Measurements from ENCODE around the gene SAMD13.
"Not testable (repeated sequence)": the region's sequence is repeated elsewhere in the genome, so short reads cannot be mapped to it uniquely, and the experiment has no call there.

SAMD13 gene

DNA sequence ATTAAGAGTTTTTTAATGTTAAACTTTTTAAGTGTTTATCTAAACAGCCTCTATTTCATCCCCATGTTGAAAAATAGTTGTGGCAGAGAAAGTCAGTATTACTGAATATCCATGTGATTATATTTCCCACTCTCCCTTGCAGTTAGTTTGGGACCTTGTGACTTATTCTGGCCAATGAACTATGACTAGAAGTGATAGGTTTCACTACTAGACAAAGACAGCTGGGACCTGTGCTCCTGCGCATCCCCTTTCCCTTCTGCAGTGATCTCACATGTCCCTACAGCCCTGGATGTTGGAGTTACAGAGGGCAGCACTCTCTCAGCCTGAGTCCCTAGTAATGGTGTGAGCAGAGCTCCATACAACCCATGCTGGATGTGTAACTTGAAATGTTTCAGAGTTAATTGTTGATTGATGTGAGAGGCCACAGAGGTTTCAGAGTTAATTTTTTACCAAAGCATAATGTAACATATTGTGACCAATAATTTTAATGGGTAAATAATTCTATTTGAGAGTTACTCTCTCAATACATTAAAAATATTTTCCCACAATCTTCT lies 18.7 kb upstream of the SAMD13 start:
- no peak for DNase-seq
- intact Hi-C loops (cut with DNase I), result no loop called here

DNA sequence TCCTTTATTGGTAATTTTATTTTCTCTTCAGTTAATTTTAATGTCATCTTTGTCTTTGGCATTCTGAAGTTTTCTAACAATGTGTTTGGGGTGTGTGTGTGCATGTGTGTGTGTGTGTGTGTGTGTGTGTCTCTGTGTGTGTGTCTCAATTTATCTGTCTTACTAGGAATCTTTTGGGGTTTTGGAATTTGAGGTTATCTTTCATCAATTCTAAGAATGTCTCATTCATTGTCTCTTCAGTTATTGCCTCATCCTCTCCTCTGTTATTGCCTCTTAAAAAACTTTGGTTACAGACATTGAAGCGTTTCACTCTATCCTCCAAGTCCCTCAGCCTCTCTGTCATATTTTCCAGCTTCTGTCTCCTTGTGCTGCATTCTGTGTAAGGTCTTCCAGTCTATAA lies 18.1 kb upstream of the SAMD13 start:
- no peak for DNase-seq
- intact Hi-C loops (cut with DNase I), result no loop called here

DNA sequence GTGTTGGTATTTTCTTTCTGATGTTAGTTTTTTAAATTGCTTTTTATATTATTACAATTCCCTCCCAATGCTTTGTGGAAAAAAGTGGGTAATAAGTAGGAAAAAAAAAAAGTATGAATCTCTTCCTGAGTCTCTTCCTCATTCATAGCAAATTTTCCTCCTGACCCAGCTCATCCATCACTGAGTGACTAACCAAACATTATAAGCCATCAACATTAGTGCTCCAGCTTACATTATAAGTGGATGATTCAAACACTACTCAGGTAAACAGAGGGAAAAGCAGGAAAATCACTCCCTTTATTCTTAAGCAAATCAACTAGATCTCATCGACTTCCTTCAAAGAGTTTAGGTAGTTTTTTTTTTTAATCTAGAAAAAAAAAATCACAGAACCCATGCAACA lies 15.4 kb upstream of the SAMD13 start:
- DNase-seq, result no peak
- intact Hi-C loops (cut with DNase I), result no loop called here

DNA sequence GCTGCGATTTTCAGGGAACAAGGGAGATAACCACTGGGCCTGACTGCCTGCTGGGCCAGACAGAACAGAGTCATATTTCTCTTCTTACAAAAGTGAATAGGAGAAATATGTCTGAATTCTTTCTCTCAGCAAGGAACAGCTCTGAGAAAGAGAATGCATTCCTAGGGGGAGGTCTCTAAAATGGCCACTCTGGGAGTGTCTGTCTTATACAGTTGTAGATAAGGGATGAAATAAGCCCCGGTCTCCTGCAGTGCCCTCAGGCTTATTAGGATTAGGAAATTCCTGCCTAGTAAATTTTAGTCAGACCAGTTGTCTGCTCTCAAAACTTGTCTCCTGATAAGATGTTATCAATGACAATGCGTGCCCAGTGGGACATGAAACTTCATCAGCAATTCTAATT lies 14.1 kb upstream of the SAMD13 start:
- DNase-seq; intact Hi-C loops (cut with DNase I): not testable (repeated sequence)

DNA sequence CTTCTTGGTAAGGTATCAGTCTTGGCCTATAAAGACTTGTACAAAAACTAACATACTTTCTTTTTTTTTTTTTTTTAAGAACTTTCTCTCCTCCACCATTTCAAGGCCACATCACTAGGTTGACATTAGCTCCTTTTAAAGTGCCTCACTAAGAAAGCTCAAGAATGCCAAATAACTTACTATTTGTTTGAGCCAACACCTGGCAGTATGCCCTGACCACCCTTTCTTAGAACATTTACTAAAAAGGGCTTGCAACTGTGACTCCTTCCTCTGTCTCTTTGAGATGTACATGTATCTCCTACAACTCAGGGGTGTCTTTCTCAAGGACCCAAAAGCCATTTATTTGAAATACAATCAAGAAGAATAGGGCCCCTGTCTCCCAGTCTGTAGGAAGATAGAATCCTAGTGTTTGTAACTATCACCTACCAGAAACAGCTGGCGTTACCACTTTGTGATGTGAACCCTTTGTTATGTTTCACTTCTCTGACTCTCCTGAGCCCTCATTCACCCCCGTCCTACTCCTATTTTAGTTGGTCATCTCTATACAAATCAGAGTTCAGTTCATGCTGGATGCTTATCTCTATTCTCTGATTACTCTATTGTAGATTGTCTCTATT lies 12.2 kb upstream of the SAMD13 start:
- DNase-seq, result peak in 1 of 10 donors; percentile 17

DNA sequence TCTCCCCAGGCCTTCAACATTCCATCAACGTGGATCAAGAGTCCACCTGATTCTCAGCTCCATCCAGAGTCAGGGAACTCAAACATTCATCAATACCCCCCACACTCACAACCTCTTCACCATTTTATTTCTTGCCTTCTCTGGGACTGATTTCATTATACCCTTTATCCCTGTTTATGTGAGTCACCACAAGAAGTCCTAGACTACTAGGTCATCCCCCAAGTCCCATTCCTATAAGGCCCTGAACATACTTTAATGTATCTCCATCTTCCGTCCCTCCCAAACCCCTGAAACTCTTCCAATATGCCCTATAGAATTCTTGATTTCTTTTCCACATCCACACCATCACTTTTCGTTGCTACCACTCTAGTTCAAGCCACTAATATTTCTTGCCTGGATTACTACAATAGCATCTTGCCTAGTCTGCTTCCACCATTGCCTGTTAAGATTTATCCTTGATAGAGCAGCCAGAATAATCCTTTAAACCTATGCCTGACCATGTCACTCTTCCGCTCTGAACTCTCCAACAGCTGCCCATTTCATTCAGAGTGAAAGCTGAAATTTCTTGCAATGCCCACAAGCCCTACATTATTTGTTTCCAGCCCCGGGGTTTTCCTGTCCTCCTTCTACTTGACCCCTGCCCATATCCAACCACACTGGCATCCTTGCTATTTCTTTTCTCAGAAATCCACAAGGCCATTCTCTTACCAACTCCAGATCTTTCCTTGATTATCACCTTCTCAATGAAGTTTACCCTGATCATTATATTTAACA lies 9.4 kb upstream of the SAMD13 start:
- intact Hi-C loops (cut with DNase I), result loop anchor here (10.0 kb wide), 2 partner anchors 107 to 147 kb away; partner anchors contain the start of gene PRKACB

More for the DNA sequence above, 12.2 kb upstream of the SAMD13 start:
- intact Hi-C loops (cut with DNase I), result no loop called here

DNA sequence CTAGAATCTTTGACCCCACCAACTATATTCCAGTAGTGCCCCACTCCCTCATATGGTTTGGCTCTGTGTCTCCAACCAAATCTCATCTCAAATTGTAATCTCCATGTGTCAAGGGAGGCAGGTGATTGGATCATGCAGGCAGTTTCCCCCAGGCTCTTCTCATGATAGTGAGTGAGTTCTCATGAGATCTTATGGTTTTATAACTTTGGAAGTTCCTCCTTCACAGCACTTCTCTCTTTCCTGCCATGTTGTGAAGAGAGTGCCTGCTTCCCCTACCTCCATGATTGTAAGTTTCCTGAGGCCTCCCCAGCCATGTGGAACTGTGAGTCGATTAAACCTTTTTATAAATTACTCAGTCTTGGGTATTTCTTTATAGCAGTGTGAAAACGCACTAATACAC lies 7.7 kb upstream of the SAMD13 start:
- no peak for DNase-seq
- intact Hi-C loops (cut with DNase I), result loop anchor here (10.0 kb wide), 2 partner anchors 109 to 149 kb away; partner anchors contain the start of gene PRKACB

More for the DNA sequence above, 9.4 kb upstream of the SAMD13 start:
- DNase-seq, result no peak

DNA sequence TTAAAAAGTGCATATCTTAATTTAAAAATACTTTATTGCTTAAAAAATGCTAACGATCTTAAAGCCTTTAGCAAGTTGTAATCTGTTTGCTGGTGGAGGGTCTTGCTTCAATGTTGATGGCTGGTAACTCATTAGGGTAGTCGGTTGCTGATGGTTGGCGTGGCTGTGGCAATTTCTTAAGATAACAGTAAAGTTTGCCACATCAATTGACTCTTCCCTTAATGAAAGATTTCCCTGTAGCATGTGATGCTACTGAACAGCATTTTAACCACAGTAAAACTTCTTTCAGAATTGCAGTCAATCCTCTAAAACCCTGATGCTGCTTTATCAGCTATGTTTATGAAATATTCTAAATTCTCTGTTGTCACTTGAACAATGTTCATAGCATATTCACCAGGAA lies 6.8 kb upstream of the SAMD13 start:
- no peak for DNase-seq
- intact Hi-C loops (cut with DNase I), result loop anchor here (10.0 kb wide), 2 partner anchors 110 to 150 kb away; partner anchors contain the start of gene PRKACB

DNA sequence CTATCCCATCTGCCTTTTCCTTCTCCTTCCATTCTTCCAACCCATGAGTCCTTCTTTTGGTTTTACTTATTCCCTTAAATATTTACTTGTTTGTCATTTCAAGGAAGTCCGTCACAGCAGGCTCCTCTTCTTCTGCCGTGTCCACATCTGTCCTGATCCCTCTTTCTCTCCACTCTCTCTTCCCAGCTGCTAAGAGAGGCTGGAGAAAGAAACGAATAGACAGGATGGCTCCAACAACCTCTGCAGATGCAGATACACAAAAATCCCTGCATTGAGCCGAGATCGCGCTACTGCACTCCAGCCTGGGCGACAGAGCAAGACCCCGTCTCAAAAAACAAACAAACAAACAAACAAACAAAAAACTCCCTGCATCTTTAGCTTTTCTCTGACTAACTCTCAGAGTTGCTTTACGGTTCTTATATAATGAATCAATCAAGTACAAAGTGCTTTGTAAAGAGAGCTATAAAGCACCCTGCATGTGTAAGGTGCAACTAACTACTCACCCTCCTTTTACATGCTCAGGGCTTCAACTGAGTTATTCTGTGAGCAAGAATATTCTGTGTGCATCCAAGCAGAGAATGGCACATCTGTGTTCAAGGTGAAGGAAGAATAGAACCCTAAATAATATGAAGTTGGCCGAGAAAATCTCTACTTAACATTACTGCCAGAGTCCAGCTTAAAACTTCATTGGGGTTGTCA lies 3.8 kb upstream of the SAMD13 start:
- DNase-seq, result peak in 1 of 10 donors; percentile 47
- intact Hi-C loops (cut with DNase I), result loop anchor here (2.0 to 10.0 kb wide), 3 partner anchors 43 to 153 kb away; partner anchors contain the start of gene PRKACB

DNA sequence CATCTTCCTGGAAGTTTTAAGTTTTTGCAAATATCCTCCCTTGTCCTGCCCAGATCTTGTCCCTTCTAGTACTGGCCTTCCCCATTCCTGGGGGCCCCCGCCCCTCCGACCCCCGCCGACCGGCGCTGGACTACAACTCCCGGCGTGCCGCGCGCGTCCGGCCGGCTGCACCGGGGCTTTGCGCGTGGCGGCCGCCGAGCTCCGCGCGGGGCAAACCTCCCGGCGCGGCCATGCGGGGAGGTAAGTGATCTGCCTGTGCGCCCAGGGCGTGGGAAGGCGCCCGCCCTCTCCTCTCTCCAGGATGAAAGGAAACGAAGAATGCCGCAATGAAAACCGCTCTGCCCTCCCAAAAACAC lies 3.2 kb upstream of the SAMD13 start:
- DNase-seq, result peak; percentile 45 to 96 (median 63)
- intact Hi-C loops (cut with DNase I), result loop anchor here (2.0 to 10.0 kb wide), 3 partner anchors 44 to 154 kb away; partner anchors contain the start of gene PRKACB

DNA sequence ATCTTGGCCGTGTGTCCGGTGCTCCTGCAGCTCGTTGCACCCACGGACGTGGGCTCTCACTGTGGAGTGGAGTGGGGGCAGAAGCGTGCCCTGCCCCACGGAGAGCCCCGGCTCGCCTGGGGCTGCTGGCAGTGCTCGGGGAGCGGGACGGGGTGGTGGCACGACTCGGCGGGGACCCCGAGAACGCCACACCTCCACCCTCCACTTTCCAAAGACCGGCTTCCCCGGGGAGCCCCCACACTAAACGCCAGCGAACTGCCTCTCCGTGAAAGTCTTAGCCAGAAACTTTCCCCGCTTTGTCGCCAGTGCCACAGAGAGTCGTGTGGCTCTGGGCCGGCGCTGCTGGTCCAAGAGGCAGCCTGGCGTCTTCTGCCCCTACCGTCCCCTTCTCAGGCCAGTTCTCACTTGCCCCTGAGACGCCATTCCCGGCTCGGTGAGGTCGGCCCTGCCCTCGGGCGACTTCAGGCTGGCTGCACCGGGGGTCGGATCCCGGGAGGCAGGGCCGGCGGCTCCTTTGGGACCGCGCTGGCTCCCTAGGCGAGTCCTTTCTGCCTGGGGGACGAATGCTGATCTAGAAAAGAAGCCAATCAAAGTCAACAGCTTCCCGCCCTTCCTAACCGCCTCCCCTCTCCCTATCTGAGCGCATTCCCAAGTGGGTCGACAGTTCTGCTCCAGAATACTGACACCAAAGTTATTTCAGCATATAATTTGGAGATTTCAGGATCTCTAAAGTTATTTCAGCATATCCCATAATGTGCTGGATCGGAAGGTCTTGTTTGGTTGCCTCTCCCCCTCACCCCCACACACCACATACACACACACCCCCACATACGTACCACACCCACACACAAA lies 2.6 kb upstream of the SAMD13 start:
- DNase-seq, result peak; percentile 14 to 91 (median 37)
- intact Hi-C loops (cut with DNase I), result loop anchor here (2.0 to 10.0 kb wide), 3 partner anchors 44 to 154 kb away; partner anchors contain the start of gene PRKACB

DNA sequence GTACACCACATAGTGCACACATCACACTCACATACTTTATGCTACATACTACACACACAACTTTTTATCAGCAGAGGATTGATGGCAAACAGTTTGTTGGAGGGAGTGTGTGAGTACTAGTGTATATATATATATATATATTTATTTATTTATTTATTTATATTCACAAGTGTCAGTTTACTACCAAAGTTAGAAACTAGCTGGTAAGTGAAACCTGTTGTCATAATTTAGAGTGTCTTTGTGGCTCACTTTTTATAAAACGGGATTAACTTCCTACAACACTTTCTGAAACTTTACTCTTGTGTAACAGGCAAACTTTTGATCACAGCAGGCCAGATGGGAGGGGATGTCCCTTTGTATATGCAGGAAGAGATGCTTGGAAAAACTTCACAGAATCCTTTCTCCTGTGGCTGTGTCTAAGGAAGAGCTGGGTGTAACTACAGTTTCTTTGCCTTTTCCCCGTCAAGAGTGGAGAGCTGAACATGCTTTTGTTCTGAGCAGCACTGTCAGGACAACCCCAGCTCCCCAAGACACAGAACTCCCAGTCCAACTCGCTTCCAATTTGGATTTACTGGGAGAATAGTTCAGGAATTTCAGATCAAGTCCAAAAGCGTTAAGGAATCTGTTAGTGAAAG lies 1.9 kb upstream of the SAMD13 start:
- peak in 1 of 10 donors; percentile 49 for DNase-seq

DNA sequence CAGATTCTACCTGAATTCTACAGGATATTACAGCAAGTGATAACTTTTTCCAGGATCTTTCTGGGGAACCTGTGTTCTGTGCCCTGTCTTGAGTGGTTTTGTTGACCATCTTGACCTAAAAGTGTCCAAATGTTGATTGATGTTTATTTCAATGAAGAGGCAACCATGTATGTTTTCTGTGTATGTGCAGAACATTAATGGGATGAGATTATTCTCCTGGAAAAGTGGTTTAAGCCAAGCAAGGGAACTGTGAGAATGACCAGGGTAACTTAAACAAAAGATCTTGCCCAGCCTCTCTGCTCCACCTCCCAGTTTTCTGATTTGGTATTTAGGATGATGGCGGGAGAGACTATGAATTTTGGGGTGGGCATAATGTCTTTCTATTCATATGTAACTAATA lies 1.0 kb upstream of the SAMD13 start:
- DNase-seq, result no peak
- intact Hi-C loops (cut with DNase I), result no loop called here

More for the DNA sequence above, 1.9 kb upstream of the SAMD13 start:
- intact Hi-C loops (cut with DNase I), result loop anchor here (2.0 to 10.0 kb wide), 3 partner anchors 45 to 155 kb away; partner anchors contain the start of gene PRKACB

DNA sequence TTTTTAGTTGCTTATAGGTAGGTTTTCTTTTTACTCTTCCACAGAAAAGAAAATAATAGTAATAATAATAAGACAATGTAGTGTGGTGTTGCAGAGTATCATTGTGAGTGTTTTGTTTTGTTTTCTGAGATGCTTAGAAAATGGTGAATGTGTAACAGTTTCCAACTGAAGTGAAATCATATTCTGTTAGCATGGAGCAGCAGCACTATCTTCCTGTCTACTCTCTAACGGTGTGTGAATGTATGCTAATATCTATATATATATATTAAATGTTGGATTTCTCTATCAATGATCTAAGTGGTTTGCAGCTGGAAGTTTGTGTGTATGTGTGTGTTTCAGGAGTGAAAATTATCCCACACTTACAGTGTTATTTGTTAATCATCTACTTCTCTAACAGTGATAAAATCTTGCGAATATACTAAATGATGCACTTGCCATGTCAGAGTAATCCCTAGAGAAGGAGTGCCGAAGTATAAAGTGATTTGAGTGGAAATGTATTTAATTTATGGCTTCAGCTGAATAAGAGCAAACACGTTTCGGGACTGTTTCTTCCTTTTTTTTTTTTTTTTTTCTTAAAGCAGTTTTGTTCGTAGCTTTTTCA lies 377 bp downstream of the SAMD13 start:
- intact Hi-C loops (cut with DNase I), result loop anchor here (2.0 kb wide), 1 partner anchor 131 kb away; no protein-coding TSS in a partner anchor

DNA sequence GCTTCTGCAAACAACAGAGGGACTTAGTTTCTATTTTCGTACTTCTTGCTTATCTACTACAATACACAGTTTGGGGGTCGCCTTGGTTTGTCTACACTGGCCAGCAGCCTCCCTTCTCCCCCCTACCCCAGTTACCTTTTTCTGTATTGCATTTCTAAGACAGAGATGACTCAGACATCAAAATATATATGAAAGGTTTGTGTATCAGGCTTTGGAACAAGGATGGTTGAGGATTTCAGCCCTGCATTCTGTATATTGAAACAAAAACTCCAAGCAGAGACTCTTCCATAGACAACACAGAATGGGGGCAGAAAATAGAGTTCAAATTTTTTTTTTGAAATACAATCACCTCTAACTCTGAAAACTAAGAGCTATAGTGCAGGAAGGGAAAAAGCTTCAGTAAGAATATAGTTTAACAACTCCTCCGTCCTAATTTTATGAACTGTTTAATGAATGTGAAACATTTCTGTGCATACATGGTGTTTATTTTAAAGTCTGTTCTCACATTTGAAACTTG lies 1.9 kb downstream of the SAMD13 start:
- intact Hi-C loops (cut with DNase I), result loop anchor here (2.0 kb wide), 1 partner anchor 129 kb away; no protein-coding TSS in a partner anchor
- DNase-seq, result peak in 1 of 10 donors; percentile 61

More for the DNA sequence above, 377 bp downstream of the SAMD13 start:
- no peak for DNase-seq

DNA sequence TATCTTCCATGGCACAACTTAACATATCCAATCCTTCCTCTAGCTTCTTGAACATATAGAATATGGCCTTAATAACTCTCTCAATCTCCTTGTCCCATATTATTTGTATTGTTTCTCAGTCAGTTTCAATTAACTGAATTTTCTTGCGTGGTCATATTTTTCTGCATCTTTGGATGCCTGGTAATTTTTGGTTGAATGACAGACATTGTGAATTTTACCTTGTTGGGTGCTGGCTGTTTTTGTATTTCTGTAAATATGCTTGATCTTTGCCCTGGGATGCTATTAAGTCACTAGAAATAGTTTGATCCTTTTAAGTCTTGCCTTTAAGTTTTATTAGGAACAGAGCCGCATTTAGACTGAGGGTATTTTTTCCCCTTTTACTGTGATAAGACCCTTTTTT lies 5.9 kb downstream of the SAMD13 start:
- no peak for DNase-seq
- intact Hi-C loops (cut with DNase I), result no loop called here

DNA sequence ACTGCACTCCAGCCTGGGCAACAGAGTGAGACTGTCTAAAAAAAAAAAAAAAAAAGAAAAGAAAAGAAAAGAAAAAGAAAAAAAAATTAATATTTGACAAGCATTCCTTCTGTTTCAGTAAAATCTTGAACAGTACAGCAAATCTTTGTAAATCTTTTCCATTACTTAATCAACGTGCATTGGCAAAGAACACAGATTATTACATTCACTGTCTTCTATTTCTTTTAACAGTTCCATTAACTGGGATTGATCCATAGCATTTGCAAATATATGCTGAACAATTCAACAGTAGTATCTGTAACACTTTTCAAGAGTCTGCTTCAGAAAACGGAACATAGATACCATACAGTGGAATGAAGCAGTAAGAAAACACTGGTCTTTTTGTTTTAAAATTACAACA lies 9.8 kb downstream of the SAMD13 start:
- no peak for DNase-seq
- intact Hi-C loops (cut with DNase I), result no loop called here

DNA sequence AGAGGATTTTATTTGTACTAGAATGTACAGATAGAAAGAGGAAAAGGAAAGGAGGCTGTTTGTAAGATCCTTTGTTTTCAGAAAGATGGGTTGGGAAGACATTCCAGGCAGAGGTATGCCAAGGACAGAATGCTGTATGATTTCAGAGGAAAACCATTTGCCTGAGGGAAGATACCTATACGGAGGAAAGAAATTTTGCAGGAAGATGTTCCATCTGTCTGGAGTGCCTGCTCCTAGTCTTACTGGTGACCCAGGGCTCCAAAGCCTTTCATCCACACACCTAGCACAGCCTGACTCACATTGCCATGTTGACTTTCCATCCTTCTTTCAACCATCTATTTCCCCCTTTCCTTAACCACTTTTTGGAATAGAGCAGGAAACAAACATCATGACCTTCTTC lies 18.2 kb downstream of the SAMD13 start:
- intact Hi-C loops (cut with DNase I), result no loop called here
- no peak for DNase-seq

Data from posterior cingulate gyrus (tissue), 11 donors.